Uterus (tissue), 4 donors: Measurements from ENCODE around the gene DYNC2H1. TPM values are rescaled to one million over a fixed set of nuclear protein-coding genes. Genes with fewer than 3 reads are reported as not detected.
A peak's percentile ranks its signal among the peaks of the same experiment; 100 is the strongest.

ENCODE experiments used
- DNase-seq, 2 donors: peaks; one replicate each; pipeline ENCODE4 v3.0.0-alpha.2; 2019 to 2020
- H3K27ac ChIP-seq, 2 donors: fragments of 200-600 bp; sonication (generic); 1 replicate in 1 of 2; 2 replicates in 1 of 2; pipeline ENCODE4 v1.5.1; 2016 to 2018
- H3K27me3 ChIP-seq, 2 donors: fragments of 200-600 bp; sonication (generic); one replicate each; pipeline ENCODE4 v1.5.1; 2018 to 2019; ENCODE audit warnings: control low read depth in 1 of 2
- H3K36me3 ChIP-seq, 2 donors: fragments of 200-600 bp; sonication (generic); one replicate each; pipeline ENCODE4 v1.5.1; 2019; ENCODE audit warnings: control low read depth in 1 of 2
- H3K4me1 ChIP-seq, 2 donors: fragments of 200-600 bp; sonication (generic); one replicate each; pipeline ENCODE4 v1.5.1; 2018 to 2019; ENCODE audit warnings: control low read depth in 1 of 2
- H3K4me3 ChIP-seq, 2 donors: fragments of 200-600 bp; sonication (generic); 1 replicate in 1 of 2; 2 replicates in 1 of 2; pipeline ENCODE4 v1.5.1; 2018 to 2019; ENCODE audit warnings: mild to moderate bottlenecking in 1 of 2
- H3K9me3 ChIP-seq, 2 donors: fragments of 200-600 bp; sonication (generic); one replicate each; pipeline ENCODE4 v1.5.1; 2019; ENCODE audit warnings: control low read depth in 1 of 2
- POLR2A ChIP-seq, 2 donors: fragments of 450-650 bp; IDR thresholded peaks; one replicate each; pipeline ENCODE4 v1.6.1; 2016; ENCODE audit warnings: antibody characterized with exemption in 2 of 2, mild to moderate bottlenecking in 1 of 2, moderate library complexity in 1 of 2
- intact Hi-C: fragments of 100-400 bp; cut with DNase I; formaldehyde crosslinking; loops from one replicate; pipeline ENCODE4 v1.15.1; 2023; ENCODE audit warnings: low total_unique reads
- total RNA-seq, 4 donors: library from RNA; depleted of rRNA in 3 of 4; stranded (reverse); fragments of >200 nt in 3 of 4; gene quantifications; one replicate each; pipeline versions ENCODE4 v1.1.0 to v1.2.4, GENCODE V29; 2014 to 2023
- TF ChIP-seq, protein P1 (sequence below), 4 experiments: fragments of 200-600 bp in 2 of 4; fragments of 450-650 bp in 2 of 4; sonication (generic) in 2 of 4; IDR thresholded peaks; one replicate each; pipeline ENCODE4 v1.5.1; 2016 to 2019; ENCODE audit warnings: antibody characterized with exemption in 4 of 4, mild to moderate bottlenecking in 2 of 4, moderate library complexity in 1 of 4
- donor health status: DM: yes; HTN: yes; CAD: no.

Gene DYNC2H1
- total RNA-seq, 4 donors from 2014 or later, result 24.8 to 96.1 (median 53.5) TPM

GRCh38 chr11:103167166-103167565 lies 57.9 kb downstream of the DYNC2H1 start:
- TF ChIP-seq POLR2A (IDR thresholded peaks at IDR 0.05), result no peak
- TF ChIP-seq, protein P1, sequence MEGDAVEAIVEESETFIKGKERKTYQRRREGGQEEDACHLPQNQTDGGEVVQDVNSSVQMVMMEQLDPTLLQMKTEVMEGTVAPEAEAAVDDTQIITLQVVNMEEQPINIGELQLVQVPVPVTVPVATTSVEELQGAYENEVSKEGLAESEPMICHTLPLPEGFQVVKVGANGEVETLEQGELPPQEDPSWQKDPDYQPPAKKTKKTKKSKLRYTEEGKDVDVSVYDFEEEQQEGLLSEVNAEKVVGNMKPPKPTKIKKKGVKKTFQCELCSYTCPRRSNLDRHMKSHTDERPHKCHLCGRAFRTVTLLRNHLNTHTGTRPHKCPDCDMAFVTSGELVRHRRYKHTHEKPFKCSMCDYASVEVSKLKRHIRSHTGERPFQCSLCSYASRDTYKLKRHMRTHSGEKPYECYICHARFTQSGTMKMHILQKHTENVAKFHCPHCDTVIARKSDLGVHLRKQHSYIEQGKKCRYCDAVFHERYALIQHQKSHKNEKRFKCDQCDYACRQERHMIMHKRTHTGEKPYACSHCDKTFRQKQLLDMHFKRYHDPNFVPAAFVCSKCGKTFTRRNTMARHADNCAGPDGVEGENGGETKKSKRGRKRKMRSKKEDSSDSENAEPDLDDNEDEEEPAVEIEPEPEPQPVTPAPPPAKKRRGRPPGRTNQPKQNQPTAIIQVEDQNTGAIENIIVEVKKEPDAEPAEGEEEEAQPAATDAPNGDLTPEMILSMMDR (IDR thresholded peaks at IDR 0.05), result no peak
- intact Hi-C loops, result no loop called here
- H3K36me3 ChIP-seq, result no peaks in the 10 kb centered on the region
- no peaks in the 10 kb centered on the region for H3K4me1 ChIP-seq
- no peaks in the 10 kb centered on the region for H3K9me3 ChIP-seq
- H3K4me3 ChIP-seq, result no peak overlapping the region
- DNase-seq, result no peak
- no peak overlapping the region for H3K27ac ChIP-seq
- no peaks in the 10 kb centered on the region for H3K27me3 ChIP-seq

DNA sequence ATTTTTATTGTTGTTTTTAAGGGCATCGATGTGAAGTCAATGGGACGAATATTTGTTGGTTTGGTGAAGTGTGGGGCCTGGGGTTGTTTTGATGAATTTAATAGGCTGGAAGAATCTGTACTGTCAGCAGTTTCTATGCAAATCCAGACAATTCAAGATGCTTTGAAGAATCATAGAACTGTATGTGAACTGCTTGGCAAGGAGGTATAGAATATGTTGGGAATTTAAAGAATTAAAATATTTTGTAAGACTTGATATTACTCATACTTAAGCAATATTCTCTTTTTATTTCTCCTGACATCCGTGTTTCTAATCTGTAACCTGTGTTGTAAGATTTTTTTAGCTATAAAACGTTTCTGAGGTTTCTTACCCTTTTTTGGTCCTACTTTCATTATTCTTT lies 61.6 kb downstream of the DYNC2H1 start:
- H3K36me3 ChIP-seq, result no peaks in the 10 kb centered on the region
- no peaks in the 10 kb centered on the region for H3K27me3 ChIP-seq
- no peak overlapping the region for H3K4me3 ChIP-seq
- no peak overlapping the region for H3K27ac ChIP-seq
- DNase-seq, result no peak
- H3K9me3 ChIP-seq, result no peaks in the 10 kb centered on the region
- H3K4me1 ChIP-seq, result no peaks in the 10 kb centered on the region
- TF ChIP-seq POLR2A (IDR thresholded peaks at IDR 0.05), result no peak
- TF ChIP-seq, protein P1 (IDR thresholded peaks at IDR 0.05), result no peak
- intact Hi-C loops, result no loop called here

DNA sequence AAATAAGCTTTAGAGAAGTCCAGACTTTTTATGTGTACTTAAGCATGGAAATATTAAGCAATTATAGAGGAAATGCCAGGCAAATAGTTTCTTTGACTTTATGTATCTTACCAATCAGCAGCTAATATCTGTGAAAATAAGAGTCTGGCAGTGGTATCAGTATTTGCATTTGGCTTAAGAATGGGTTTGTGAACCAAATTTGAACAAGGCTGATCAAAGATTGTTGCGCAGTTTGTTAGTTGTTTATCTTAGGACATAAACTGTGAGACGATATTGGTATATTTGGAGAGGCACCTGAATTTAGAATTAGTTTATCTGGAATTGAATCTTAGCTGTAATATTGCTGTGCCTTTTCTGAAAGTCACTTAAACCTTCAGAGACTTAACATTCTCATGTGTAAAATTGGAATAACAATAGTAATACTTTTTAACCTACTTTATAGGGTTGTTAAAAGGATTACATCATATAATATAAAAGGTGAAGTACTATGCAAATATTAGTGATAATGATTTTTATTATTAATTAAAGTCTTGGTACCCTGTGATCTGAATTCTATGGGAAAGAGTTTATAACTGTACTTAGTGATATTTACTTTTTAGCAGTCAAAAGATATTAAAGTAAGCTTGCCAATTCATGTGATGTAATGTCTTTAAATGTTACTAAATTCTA lies 66.4 kb downstream of the DYNC2H1 start:
- intact Hi-C loops, result no loop called here

DNA sequence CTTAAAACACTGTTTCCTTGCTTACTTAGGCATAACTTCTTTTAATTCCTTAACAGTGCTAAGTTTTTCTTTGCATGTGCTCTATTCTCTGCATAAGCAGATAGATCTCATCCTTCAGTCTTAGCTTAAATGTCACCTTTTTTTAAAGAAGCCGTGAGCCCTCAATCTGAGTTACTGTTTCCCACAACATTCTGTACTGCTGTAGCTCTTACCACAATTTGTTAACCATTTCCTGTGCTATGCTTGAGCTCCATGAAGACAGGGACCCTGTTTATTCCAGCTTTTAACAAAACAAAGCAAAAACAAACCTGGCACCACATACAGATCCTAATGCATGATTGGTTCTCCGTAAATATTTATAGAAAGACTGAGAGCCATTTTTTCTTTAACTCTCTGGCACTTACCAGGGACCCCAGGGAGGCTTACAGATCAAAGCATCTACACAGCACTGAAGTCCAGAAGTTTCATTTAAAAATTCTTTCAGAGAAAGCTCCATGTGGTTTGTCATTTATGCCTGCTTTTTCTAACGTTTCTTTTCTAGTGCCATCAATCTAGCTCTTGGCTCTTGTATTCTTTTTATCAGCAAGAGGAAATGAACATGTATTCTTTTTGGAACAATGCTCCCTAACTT lies 74.9 kb downstream of the DYNC2H1 start:
- Histone ChIP-seq H3K27me3 (no peaks in the 10 kb centered on the region), H3K4me3 (no peak overlapping the region), H3K27ac (no peak overlapping the region), H3K9me3 (no peaks in the 10 kb centered on the region), H3K36me3 (no peaks in the 10 kb centered on the region), H3K4me1 (no peaks in the 10 kb centered on the region)
- intact Hi-C loops, result no loop called here
- TF ChIP-seq, protein P1 (IDR thresholded peaks at IDR 0.05), result no peak
- no peak for TF ChIP-seq POLR2A (IDR thresholded peaks at IDR 0.05)
- no peak for DNase-seq

More for the DNA sequence above, 66.4 kb downstream of the DYNC2H1 start:
- Histone ChIP-seq H3K27me3 (no peaks in the 10 kb centered on the region), H3K4me3 (no peak overlapping the region), H3K9me3 (no peaks in the 10 kb centered on the region), H3K36me3 (no peaks in the 10 kb centered on the region), H3K4me1 (no peaks in the 10 kb centered on the region), H3K27ac (no peak overlapping the region)
- DNase-seq, result no peak
- TF ChIP-seq, protein P1 (IDR thresholded peaks at IDR 0.05), result no peak
- no peak for TF ChIP-seq POLR2A (IDR thresholded peaks at IDR 0.05)

DNA sequence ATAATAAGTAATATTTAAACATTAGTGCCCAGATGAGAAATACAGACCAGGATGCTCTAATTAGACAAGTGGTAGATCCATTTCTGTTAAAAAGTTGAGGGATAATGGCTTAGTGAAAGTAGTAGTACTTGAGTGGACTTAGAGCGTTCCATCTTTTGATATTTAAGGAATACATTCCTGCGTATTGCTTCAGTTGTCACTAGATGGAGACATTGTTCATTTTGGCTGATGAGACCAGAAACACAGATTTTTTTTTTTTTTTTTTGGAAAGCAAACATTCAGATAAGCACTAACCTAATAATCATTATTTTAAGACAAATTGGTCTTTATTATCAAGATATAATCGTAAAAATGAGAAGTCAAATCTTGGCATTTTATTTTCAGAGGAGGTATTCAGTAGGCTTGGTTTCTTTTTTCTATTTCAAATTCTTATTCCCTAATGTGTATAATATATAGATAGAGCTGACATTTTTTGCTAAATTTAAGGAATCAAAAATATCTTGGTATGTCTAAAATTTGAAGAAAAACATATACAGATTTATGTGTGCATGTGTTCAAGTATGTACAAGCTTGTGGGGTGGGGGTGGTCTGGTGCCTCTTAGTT lies 92.9 kb downstream of the DYNC2H1 start:
- no peak for DNase-seq
- TF ChIP-seq POLR2A (IDR thresholded peaks at IDR 0.05), result no peak
- TF ChIP-seq, protein P1 (IDR thresholded peaks at IDR 0.05), result peak; percentile 10 to 40 (median 20)
- H3K27ac ChIP-seq, result no peak overlapping the region
- no peaks in the 10 kb centered on the region for H3K36me3 ChIP-seq
- no peaks in the 10 kb centered on the region for H3K9me3 ChIP-seq
- no peak overlapping the region for H3K4me3 ChIP-seq
- H3K4me1 ChIP-seq, result no peaks in the 10 kb centered on the region
- no peaks in the 10 kb centered on the region for H3K27me3 ChIP-seq
- intact Hi-C loops, result no loop called here
